Panc1 (cell line): ENCODE measurements around the gene UTP3. TPM values are rescaled to one million over a fixed set of nuclear protein-coding genes. Genes with fewer than 3 reads are reported as not detected.
A peak's percentile ranks its signal among the peaks of the same experiment; 100 is the strongest.

ENCODE experiments used
- ATAC-seq: fragments of 200-7000 bp; cut with Tn5 transposase; 2 replicates; pipeline ENCODE4 v1.9.1; 2020; ENCODE audit warnings: mild to moderate bottlenecking, moderate library complexity
- BruUV-seq: library from RNA; stranded (reverse); fragments of 400-500 nt; replicated peaks from 2 replicates; lab custom pipeline; 2021; lab: Mats Ljungman, UMichigan
- CTCF ChIA-PET: fragments of 300-600 bp; sonication (Branson Sonifier 250); formaldehyde crosslinking; loops from one replicate; lab custom pipeline; 2022; ENCODE audit warnings: antibody characterized with exemption; lab: Charles Lee
- POLR2A ChIA-PET: fragments of 300-600 bp; sonication (Branson Sonifier 250); formaldehyde crosslinking; loops from one replicate; lab custom pipeline; 2022; ENCODE audit warnings: antibody characterized with exemption; lab: Charles Lee
- DNase-seq: peaks from one replicate; pipeline ENCODE4 v3.0.0-alpha.2; 2010; ENCODE audit warnings: low read depth, low spot score
- H3K27ac ChIP-seq: 2 replicates; pipeline ENCODE4 v1.5.1; 2011; ENCODE audit warnings: mild to moderate bottlenecking, low read length, inconsistent platforms
- H3K27me3 ChIP-seq: fragments of 200-500 bp; sonication (Bioruptor generic); 2 replicates; pipeline ENCODE4 v1.6.0; 2014; ENCODE audit warnings: low read length, inconsistent platforms; ENCODE audit not compliant: control insufficient read depth, insufficient read depth
- H3K36me3 ChIP-seq: fragments of 200-500 bp; sonication (Bioruptor generic); 2 replicates; pipeline ENCODE4 v1.5.1; 2014; ENCODE audit warnings: inconsistent platforms, mild to moderate bottlenecking, low read length, moderate library complexity; ENCODE audit not compliant: control insufficient read depth, insufficient read depth
- H3K4me1 ChIP-seq: 2 replicates; pipeline ENCODE4 v1.5.1; 2011; ENCODE audit warnings: inconsistent platforms, mild to moderate bottlenecking, low read length, moderate library complexity; ENCODE audit not compliant: control insufficient read depth, insufficient read depth
- H3K4me3 ChIP-seq, 2 experiments: 2 replicates each; pipeline ENCODE4 v1.5.1; 2011 to 2012; ENCODE audit warnings: low read depth in 2 of 2, low read length in 2 of 2, mild to moderate bottlenecking in 2 of 2, inconsistent platforms in 1 of 2, moderate library complexity in 1 of 2
- H3K9me3 ChIP-seq: fragments of 200-500 bp; sonication (Bioruptor generic); 2 replicates; pipeline ENCODE4 v1.5.1; 2014; ENCODE audit warnings: low read depth, mild to moderate bottlenecking, inconsistent platforms, low read length, moderate library complexity; ENCODE audit not compliant: control insufficient read depth, insufficient read depth
- POLR2AphosphoS5 ChIP-seq: IDR thresholded peaks from 2 replicates; pipeline ENCODE4 v1.6.1; 2012; ENCODE audit warnings: mild to moderate bottlenecking, low read depth, low read length, moderate library complexity
- REST ChIP-seq, 2 experiments: IDR thresholded peaks; 2 replicates each; pipeline ENCODE4 v1.6.1; 2011 to 2012; ENCODE audit warnings: low read depth in 2 of 2, control low read depth in 1 of 2, low read length in 1 of 2, mild to moderate bottlenecking in 1 of 2, moderate library complexity in 1 of 2; ENCODE audit not compliant: insufficient read depth in 1 of 2
- SIN3A ChIP-seq: IDR thresholded peaks from 2 replicates; pipeline ENCODE4 v1.6.1; 2012; ENCODE audit warnings: low read depth, mild to moderate bottlenecking, low read length, moderate library complexity, borderline replicate concordance; ENCODE audit not compliant: insufficient read depth
- TCF7L2 ChIP-seq: IDR thresholded peaks from 2 replicates; pipeline ENCODE4 v1.6.1; 2011; ENCODE audit warnings: mild to moderate bottlenecking, low read depth, low read length, inconsistent platforms
- in situ Hi-C: cut with HindIII; loops from 2 replicates; pipeline ENCODE4 v1.10.0; 2016; ENCODE audit warnings: low sequenced_read_pairs, low pct_unique_long_range_greater_than_20kb
- intact Hi-C: fragments of 100-400 bp; cut with micrococcal nuclease; formaldehyde crosslinking; loops from one replicate; pipeline ENCODE4 v1.10.0; 2022; ENCODE audit not compliant: unreplicated experiment
- total RNA-seq: library from RNA; stranded (reverse); gene quantifications from one replicate; pipeline ENCODE4 v1.2.1, GENCODE V29; 2021; ENCODE audit not compliant: unreplicated experiment
- TF ChIP-seq, protein P1 (sequence below): fragments of 450-650 bp; IDR thresholded peaks from 2 replicates; pipeline ENCODE4 v1.5.1; 2017; ENCODE audit warnings: mild to moderate bottlenecking

UTP3 gene
- total RNA-seq, 1 experiment from 2014 or later, result 20.6 TPM

DNA sequence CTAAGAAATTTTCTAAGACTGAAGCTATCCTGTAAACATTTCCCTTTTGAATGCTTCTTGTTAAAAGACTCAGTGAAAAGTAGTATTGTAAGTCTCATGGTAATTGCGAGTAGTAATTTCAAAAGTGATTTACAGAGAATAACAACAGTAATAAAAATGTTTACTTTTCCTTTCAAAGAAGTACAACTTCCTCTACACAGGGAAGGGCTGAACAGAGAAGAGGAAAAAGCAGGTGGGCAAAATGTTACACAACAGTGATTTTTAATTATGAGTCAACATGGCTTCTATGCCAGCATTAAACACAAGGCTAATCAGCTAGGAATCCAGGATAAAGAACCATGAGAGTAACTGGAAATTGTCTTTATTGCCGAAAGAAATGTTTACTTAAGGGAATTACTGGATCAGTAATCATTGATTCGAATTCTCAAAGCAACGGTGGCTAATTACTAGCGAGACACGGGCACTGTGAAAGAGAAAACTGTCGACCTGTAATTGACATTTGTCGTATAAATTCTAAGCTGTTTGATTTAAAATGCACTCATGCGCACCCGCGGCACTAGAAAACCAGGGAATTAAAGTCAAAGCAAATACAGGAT, 15.4 kb downstream of the UTP3 start:
- H3K9me3 ChIP-seq, result no peaks in the 10 kb centered on the region
- BruUV-seq, result TSS peak; percentile 97
- DNase-seq (no peak), ATAC-seq (no peak)
- TF ChIP-seq POLR2AphosphoS5 (no peak), TCF7L2 (no peak)
- ChIA-PET POLR2A (no interaction called here), CTCF (interaction anchor here (0.6 to 0.8 kb wide), 2 partner anchors 527 to 964 kb away, joined by 3 to 6 read pairs; no protein-coding TSS in a partner anchor)
- H3K4me1 ChIP-seq, result peaks cover 11% of the 10 kb centered on the region
- H3K4me3 ChIP-seq, result peak overlapping the region; percentile 53 to 67
- H3K27ac ChIP-seq, result peak overlapping the region; percentile 87
- no peaks in the 10 kb centered on the region for H3K27me3 ChIP-seq
- intact Hi-C loops, result loop anchor here (2.0 kb wide), 1 partner anchor 15 kb away; the partner anchor contains the start of gene UTP3
- no peaks in the 10 kb centered on the region for H3K36me3 ChIP-seq
- in situ Hi-C loops, result no loop called here

GRCh38 chr4:70704215-70704930, 16.0 kb downstream of the UTP3 start:
- BruUV-seq, result no TSS peak
- in situ Hi-C loops, result no loop called here
- ChIA-PET CTCF (interaction anchor here (0.6 to 0.8 kb wide), 3 partner anchors 48 to 964 kb away, joined by 3 to 6 read pairs (median 3); no protein-coding TSS in a partner anchor), POLR2A (interaction anchor here (0.6 to 0.9 kb wide), 2 partner anchors 13 to 33 kb away, joined by 4 to 7 read pairs; no protein-coding TSS in a partner anchor)
- ATAC-seq, result peak; percentile 89
- H3K4me1 ChIP-seq, result peaks cover 16% of the 10 kb centered on the region
- H3K9me3 ChIP-seq, result no peaks in the 10 kb centered on the region
- no peak for DNase-seq
- intact Hi-C loops, result loop anchor here (2.0 kb wide), 1 partner anchor 16 kb away; the partner anchor contains the start of gene UTP3
- peak overlapping the region; percentile 67 to 82 for H3K4me3 ChIP-seq
- H3K27me3 ChIP-seq, result no peaks in the 10 kb centered on the region
- H3K27ac ChIP-seq, result peak overlapping the region; percentile 87
- no peaks in the 10 kb centered on the region for H3K36me3 ChIP-seq
- TF ChIP-seq REST (IDR thresholded peaks at IDR 0.05; ENCODE audit: insufficient read depth in 1 of 2, low read depth in 2 of 2, low read length in 1 of 2) (no peak), SIN3A (peak; percentile 8; the same call in 1 of the 2 replicates), POLR2AphosphoS5 (peak; percentile 50; the same call in 1 of the 2 replicates), TCF7L2 (no peak)
- TF ChIP-seq, protein P1, sequence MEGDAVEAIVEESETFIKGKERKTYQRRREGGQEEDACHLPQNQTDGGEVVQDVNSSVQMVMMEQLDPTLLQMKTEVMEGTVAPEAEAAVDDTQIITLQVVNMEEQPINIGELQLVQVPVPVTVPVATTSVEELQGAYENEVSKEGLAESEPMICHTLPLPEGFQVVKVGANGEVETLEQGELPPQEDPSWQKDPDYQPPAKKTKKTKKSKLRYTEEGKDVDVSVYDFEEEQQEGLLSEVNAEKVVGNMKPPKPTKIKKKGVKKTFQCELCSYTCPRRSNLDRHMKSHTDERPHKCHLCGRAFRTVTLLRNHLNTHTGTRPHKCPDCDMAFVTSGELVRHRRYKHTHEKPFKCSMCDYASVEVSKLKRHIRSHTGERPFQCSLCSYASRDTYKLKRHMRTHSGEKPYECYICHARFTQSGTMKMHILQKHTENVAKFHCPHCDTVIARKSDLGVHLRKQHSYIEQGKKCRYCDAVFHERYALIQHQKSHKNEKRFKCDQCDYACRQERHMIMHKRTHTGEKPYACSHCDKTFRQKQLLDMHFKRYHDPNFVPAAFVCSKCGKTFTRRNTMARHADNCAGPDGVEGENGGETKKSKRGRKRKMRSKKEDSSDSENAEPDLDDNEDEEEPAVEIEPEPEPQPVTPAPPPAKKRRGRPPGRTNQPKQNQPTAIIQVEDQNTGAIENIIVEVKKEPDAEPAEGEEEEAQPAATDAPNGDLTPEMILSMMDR, result peak; percentile 71
